PC-3 (cell line): ENCODE measurements around the gene IL36G. TPM values are rescaled to one million over a fixed set of nuclear protein-coding genes. Genes with fewer than 3 reads are reported as not detected.

Experiments used
- ATAC-seq: fragments of 200-7000 bp; cut with Tn5 transposase; 2 replicates; pipeline ENCODE4 v1.9.1; 2020; ENCODE audit warnings: mild to moderate bottlenecking, moderate library complexity
- BruUV-seq: library from RNA; stranded (reverse); fragments of 400-500 nt; replicated peaks from 2 replicates; lab custom pipeline; 2021; lab: Mats Ljungman, UMichigan
- CTCF ChIA-PET: fragments of 300-600 bp; sonication (Branson Sonifier 250); formaldehyde crosslinking; loops from one replicate; lab custom pipeline; 2022; ENCODE audit warnings: antibody characterized with exemption; lab: Charles Lee
- POLR2A ChIA-PET: fragments of 300-600 bp; sonication (Branson Sonifier 250); formaldehyde crosslinking; loops from one replicate; lab custom pipeline; 2022; ENCODE audit warnings: antibody characterized with exemption; ENCODE audit not compliant: unreplicated experiment; lab: Charles Lee
- DNase-seq: peaks from one replicate; pipeline ENCODE4 v3.0.0-alpha.2; 2015
- H2AFZ ChIP-seq: fragments of 300-600 bp; sonication (generic); 2 replicates; pipeline ENCODE4 v1.6.0; 2016; ENCODE audit warnings: antibody characterized with exemption, low read length
- H3F3A ChIP-seq: fragments of 300-600 bp; sonication (generic); one replicate; pipeline ENCODE4 v1.6.0; 2017; ENCODE audit warnings: antibody characterized with exemption, low read length, control low read depth, mild to moderate bottlenecking; ENCODE audit not compliant: unreplicated experiment
- H3K27ac ChIP-seq: fragments of 300-600 bp; sonication (generic); 2 replicates; pipeline ENCODE4 v1.5.1; 2016; ENCODE audit warnings: mild to moderate bottlenecking, low read length
- H3K27me3 ChIP-seq: fragments of 300-600 bp; sonication (generic); 2 replicates; pipeline ENCODE4 v1.6.1; 2016; ENCODE audit warnings: low read length, mixed read lengths
- H3K36me3 ChIP-seq: fragments of 300-600 bp; sonication (generic); 2 replicates; pipeline ENCODE4 v1.6.1; 2016; ENCODE audit warnings: low read depth, mixed run types, low read length, mixed read lengths
- H3K4me1 ChIP-seq: fragments of 300-600 bp; sonication (generic); 2 replicates; pipeline ENCODE4 v1.5.1; 2016; ENCODE audit warnings: low read length; ENCODE audit not compliant: insufficient read depth
- H3K4me2 ChIP-seq: fragments of 300-600 bp; sonication (generic); 2 replicates; pipeline ENCODE4 v1.6.0; 2016; ENCODE audit warnings: low read length
- H3K4me3 ChIP-seq: fragments of 300-600 bp; sonication (generic); 2 replicates; pipeline ENCODE4 v1.5.1; 2016; ENCODE audit warnings: mild to moderate bottlenecking, low read length, mixed read lengths
- H3K79me2 ChIP-seq: fragments of 300-600 bp; sonication (generic); 2 replicates; pipeline ENCODE4 v1.6.1; 2017; ENCODE audit warnings: low read length, mixed read lengths
- H3K9ac ChIP-seq: fragments of 300-600 bp; sonication (generic); 2 replicates; pipeline ENCODE4 v1.6.0; 2016; ENCODE audit warnings: mild to moderate bottlenecking, low read length
- H3K9me2 ChIP-seq: fragments of 300-600 bp; sonication (generic); replicated peaks from 2 replicates; pipeline ENCODE4 v1.6.1; 2016; ENCODE audit warnings: mixed run types, low read length, mixed read lengths
- H3K9me3 ChIP-seq: fragments of 300-600 bp; sonication (generic); 2 replicates; pipeline ENCODE4 v1.6.1; 2016; ENCODE audit warnings: low read length, mixed read lengths
- H4K20me1 ChIP-seq: fragments of 300-600 bp; sonication (generic); 2 replicates; pipeline ENCODE4 v1.6.1; 2016; ENCODE audit warnings: low read length, mixed read lengths
- EZH2 ChIP-seq: fragments of 300-600 bp; sonication (generic); IDR thresholded peaks from one replicate; pipeline ENCODE4 v1.6.1; 2017; ENCODE audit warnings: antibody characterized with exemption, mild to moderate bottlenecking, low read length; ENCODE audit not compliant: unreplicated experiment
- EZH2phosphoT487 ChIP-seq: fragments of 300-600 bp; sonication (generic); IDR thresholded peaks from 2 replicates; pipeline ENCODE4 v1.6.1; 2018; ENCODE audit warnings: mild to moderate bottlenecking, antibody characterized with exemption, low read length, borderline replicate concordance
- intact Hi-C: fragments of 100-400 bp; cut with micrococcal nuclease; formaldehyde crosslinking; loops from 2 replicates; pipeline ENCODE4 v1.9.0; 2023
- total RNA-seq: library from RNA; depleted of rRNA; stranded (reverse); fragments of >200 nt; gene quantifications from 2 replicates; pipeline ENCODE4 v1.2.3, GENCODE V29; 2014
- TF ChIP-seq, protein P1 (sequence below): fragments of 300-600 bp; sonication (generic); conservative IDR thresholded peaks from 2 replicates; pipeline ENCODE4 v1.5.1; 2017; ENCODE audit warnings: antibody characterized with exemption, low read depth, mild to moderate bottlenecking, low read length

IL36G gene
- total RNA-seq, 1 experiment from 2014 or later = 0.62 TPM

DNA sequence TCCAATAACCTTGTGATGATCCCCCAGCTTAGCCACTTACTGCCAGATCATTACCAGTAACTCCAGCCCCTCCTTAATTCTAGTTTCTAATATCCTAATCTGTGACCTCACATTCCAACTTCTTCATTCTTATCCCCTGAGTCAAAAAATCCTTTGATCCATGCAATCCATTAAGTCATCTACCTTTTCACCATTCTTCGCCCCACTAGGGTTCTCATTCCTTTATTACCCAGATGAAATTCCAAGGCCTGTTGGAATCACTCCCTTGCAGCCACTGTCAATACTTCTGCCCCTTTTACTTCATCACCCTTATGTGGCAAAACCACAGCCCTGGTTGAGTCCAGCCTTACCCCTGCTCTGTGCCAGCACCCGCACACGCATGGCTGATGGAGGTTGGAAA lies 20.3 kb upstream of the IL36G start:
- Histone ChIP-seq H3K4me3 (no peak overlapping the region), H3F3A (no peaks in the 10 kb centered on the region), H2AFZ (no peak overlapping the region), H3K4me2 (no peak overlapping the region), H3K27ac (no peak overlapping the region), H3K36me3 (no peaks in the 10 kb centered on the region), H3K9me2 (no peaks in the 10 kb centered on the region), H3K79me2 (no peaks in the 10 kb centered on the region), H4K20me1 (no peaks in the 10 kb centered on the region), H3K27me3 (no peaks in the 10 kb centered on the region), H3K9me3 (no peaks in the 10 kb centered on the region), H3K9ac (no peak overlapping the region), H3K4me1 (peaks cover 16% of the 10 kb centered on the region)
- ChIA-PET CTCF (no interaction called here), POLR2A (no interaction called here)
- TF ChIP-seq EZH2phosphoT487 (no peak), EZH2 (no peak)
- TF ChIP-seq, protein P1, sequence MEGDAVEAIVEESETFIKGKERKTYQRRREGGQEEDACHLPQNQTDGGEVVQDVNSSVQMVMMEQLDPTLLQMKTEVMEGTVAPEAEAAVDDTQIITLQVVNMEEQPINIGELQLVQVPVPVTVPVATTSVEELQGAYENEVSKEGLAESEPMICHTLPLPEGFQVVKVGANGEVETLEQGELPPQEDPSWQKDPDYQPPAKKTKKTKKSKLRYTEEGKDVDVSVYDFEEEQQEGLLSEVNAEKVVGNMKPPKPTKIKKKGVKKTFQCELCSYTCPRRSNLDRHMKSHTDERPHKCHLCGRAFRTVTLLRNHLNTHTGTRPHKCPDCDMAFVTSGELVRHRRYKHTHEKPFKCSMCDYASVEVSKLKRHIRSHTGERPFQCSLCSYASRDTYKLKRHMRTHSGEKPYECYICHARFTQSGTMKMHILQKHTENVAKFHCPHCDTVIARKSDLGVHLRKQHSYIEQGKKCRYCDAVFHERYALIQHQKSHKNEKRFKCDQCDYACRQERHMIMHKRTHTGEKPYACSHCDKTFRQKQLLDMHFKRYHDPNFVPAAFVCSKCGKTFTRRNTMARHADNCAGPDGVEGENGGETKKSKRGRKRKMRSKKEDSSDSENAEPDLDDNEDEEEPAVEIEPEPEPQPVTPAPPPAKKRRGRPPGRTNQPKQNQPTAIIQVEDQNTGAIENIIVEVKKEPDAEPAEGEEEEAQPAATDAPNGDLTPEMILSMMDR = no peak
- no peak for ATAC-seq
- no TSS peak for BruUV-seq
- peak; percentile 17 for DNase-seq
- intact Hi-C loops = no loop called here

DNA sequence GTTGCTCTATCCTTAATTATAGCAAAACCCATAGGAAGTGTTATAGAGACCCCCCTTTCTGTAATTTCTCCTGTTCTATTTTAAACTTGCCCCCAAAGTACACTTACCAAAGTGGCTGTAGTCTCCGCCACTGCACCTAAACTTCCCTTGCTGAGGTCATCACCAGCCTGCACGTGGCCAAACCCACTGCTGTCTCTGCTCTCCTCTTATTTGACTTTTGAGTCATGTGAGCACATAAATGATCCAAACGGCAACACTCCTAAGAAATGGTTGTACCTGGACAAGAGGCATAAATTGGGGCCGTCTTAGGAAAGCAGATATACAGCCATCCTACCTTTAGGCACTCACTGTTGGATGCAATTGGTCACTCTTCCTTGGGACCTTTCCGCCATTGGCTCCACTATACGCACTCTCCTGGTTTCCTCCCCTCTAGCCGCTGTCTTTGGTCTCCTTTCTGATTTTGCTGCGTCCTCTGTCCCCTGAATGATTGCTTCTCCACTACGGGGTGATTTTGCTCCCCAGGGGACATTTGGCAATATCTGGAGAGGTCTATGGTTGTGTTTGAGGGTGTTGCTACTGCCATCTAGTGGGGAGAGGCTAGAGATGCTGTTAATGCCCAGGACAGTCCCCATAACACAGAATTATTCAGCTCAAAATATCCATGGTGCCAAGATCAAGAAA lies 19.2 kb upstream of the IL36G start:
- Histone ChIP-seq H3K9me3 (no peaks in the 10 kb centered on the region), H3K4me2 (peak overlapping the region; percentile 64)
- intact Hi-C loops = loop anchor here (2.0 kb wide), 2 partner anchors 110 to 210 kb away; no protein-coding TSS in a partner anchor

More for the DNA sequence above, 19.2 kb upstream of the IL36G start:
- CTCF ChIA-PET = interaction anchor here (0.5 to 1.0 kb wide), 7 partner anchors 11 to 233 kb away, joined by 3 to 12 read pairs (median 4); no protein-coding TSS in a partner anchor
- POLR2A ChIA-PET = interaction anchor here (0.5 kb wide), 1 partner anchor 308 kb away, joined by 30 read pairs; no protein-coding TSS in a partner anchor
- DNase-seq (peak; percentile 69), ATAC-seq (peak; percentile 94)
- Histone ChIP-seq H3K79me2 (no peaks in the 10 kb centered on the region), H3K36me3 (no peaks in the 10 kb centered on the region), H3K4me3 (peak overlapping the region; percentile 33; the same call in 1 of the 2 replicates), H3K4me1 (peaks cover 12% of the 10 kb centered on the region), H3K27ac (peak overlapping the region; percentile 59), H4K20me1 (no peaks in the 10 kb centered on the region), H3K9me2 (no peaks in the 10 kb centered on the region), H3K27me3 (no peaks in the 10 kb centered on the region), H3K9ac (peak overlapping the region; percentile 23; the same call in 1 of the 2 replicates), H2AFZ (peak overlapping the region; percentile 59), H3F3A (no peaks in the 10 kb centered on the region)
- BruUV-seq = no TSS peak
- TF ChIP-seq EZH2 = no peak
- TF ChIP-seq, protein P1 = peak; percentile 87
